GM04504 (cell line): ENCODE measurements around the gene DYRK1A.
A peak's percentile ranks its signal among the peaks of the same experiment; 100 is the strongest.

Experiments
- DNase-seq: peaks from one replicate; pipeline ENCODE4 v3.0.0-alpha.2; 2012; ENCODE audit warnings: low read depth

The DYRK1A gene

GRCh38 chr21:37385179-37385765 is 18.7 kb downstream of the DYRK1A start:
- no peak for DNase-seq

DNA sequence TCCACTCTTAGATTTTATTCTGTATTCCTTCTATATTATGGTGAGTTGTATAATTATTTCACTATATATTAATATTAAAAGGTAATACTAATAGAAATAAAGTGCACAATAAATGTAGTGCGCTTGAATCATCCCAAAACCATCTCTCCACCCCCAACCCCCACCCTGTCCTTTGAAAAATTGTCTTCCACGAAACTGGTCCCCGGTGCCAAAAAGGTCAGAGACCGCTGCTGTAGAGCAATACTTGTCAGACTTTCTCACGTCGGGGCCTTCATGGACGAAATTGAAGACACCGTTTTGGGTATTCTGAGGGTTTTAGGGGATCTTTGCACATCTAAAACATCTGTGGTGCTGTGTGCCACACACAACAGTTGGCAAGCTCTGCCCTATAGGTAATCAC is 19.6 kb downstream of the DYRK1A start:
- no peak for DNase-seq

DNA sequence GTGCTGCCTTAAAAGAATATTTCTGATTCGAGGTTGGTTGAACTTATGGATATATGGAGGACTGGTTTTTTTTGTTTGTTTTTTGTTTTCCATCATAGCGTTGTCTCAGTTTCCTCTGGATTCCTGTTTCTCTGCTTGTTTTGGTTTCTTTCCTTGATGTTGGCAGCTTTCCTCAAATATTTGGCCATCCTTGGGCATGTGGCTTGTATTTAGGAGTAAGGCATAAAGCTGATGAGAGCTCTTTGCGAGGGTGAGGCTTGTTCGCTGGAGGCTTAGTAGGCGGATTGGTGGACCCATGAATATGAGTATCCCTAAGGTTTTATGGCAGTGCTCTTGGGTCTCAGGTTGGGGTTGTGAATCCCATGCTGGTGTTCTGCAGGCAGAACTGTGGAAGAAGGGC is 22.9 kb downstream of the DYRK1A start:
- no peak for DNase-seq

- DNase-seq: no peak
Measured at GRCh38 chr21:37391666-37392065, 25.1 kb downstream of the DYRK1A start.

GRCh38 chr21:37392441-37392840 is 25.9 kb downstream of the DYRK1A start:
- DNase-seq: no peak

DNA sequence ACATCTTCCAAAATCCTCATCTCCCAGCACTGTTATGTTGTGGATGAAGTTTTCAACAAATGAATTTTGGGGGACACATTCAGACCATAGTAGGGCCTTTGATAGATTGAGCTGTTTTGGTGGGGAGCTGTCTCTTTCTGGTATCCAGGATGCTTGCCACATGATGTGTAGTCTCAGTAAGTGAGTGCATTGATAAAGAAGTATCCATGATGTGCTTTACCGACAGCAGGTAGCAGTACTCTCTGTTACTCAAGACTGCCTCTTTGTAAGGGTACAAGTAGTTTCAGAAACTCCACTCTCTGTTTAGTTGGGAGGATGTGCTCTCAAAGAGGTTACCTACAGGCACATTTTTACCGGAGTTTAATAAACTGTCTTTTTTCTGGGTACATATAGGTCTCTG is 26.5 kb downstream of the DYRK1A start:
- no peak for DNase-seq

DNA sequence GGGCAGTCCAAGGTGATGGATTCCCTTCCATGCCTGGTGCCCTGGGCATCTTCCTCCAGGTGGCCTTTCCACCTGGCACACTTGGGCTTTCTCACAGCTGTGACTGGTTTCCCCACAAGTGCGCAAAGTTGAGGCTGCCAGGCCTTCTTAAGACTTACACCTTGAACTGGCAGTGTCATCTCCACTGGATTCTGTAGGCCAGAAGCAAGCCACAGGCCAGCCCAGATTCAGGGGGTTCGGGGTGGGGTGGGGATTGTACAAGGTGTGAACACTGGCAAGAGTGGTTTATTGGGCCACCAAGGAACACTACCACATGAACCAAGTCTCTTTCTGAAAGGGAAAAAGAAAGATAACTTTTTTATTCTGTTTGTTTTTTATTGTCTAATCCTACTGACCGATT is 27.2 kb downstream of the DYRK1A start:
- no peak for DNase-seq

DNA sequence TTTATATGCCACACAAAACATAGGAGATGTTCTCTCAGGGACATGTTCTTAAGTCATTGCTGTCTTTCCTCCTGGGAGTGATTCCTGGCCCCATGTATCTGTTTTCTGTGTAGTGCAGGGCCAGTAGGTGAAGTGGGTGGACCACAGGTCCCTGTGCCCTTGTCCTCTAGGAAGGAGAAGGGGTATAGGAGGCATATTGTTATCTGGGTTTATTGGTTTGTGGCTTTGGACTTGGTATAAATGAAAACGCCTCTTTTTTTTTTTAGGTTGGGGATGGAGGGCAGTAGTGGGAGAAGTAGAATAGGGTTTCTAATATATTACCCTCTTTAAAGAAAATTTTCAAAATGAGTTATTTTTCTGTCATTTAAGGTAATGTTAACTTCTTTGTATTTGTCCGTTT is 29.4 kb downstream of the DYRK1A start:
- no peak for DNase-seq

DNA sequence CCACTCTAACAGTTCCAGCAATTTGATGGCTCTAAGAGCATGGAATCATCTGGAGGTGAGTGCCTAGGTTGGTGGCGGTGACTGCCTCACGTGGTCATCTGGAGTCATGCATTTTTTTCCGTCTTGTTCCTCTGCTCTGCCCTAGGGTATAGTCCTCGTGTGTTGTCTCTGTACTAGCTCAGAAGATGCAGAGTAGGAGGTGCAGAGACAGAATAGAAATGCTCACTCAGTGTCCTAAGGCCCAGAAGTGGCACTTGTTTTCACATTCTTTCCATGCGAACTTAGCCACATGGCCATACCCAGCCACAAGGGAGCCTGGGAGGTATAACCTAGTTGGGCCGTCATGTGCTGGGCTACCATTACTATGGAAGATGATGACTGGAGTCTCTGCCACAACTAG is 30.3 kb downstream of the DYRK1A start:
- no peak for DNase-seq

- no peak for DNase-seq
Measured at GRCh38 chr21:37398697-37399096, 32.1 kb downstream of the DYRK1A start.

DNA sequence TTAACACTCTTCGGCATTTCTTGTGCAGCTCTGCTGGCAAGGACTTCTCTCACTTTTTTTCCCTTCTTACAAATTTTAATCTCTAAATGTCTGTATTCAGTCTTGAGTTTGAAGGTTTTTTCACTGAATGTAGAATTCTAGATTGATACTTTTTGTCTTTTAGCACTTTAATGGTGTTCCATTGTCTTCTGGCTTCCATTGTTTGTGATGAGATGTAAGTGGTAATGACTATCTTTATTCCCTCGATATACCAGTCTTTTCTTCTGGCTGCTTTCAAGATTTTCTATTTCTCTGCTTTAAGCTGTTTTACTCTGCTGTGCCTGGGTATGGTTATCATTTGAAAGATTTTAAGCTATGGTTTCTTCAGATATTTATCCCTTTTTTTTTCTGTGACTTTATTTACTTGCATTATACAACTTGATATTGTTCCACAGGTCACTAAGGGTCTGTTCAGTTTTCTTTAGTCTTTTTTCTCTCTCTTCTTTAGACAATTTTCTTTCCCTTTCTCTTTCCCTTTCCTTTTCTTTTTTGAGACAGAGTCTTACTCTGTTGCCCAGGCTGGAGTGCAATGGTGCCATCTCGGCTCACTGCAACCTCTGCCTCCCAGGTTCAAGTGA is 35.8 kb downstream of the DYRK1A start:
- no peak for DNase-seq

DNA sequence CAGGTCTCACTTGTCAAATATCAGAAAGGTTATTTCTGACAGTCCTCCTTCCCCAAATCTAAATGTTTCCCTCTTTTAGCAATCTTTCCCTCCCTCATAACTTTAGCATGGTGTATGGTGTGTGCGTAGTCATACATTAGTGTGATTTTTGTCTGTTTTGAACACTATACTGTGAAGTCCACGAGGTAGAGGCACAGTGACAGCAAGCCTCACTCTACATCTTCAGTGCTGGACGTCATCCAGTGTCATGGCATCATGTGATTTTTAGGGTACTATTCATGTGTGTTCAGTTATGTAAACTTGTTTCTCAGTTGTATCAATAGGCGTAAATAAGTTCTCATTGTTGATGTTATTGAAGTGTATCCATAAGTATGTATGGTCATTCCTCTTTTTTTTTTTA is 39.1 kb downstream of the DYRK1A start:
- DNase-seq: no peak

DNA sequence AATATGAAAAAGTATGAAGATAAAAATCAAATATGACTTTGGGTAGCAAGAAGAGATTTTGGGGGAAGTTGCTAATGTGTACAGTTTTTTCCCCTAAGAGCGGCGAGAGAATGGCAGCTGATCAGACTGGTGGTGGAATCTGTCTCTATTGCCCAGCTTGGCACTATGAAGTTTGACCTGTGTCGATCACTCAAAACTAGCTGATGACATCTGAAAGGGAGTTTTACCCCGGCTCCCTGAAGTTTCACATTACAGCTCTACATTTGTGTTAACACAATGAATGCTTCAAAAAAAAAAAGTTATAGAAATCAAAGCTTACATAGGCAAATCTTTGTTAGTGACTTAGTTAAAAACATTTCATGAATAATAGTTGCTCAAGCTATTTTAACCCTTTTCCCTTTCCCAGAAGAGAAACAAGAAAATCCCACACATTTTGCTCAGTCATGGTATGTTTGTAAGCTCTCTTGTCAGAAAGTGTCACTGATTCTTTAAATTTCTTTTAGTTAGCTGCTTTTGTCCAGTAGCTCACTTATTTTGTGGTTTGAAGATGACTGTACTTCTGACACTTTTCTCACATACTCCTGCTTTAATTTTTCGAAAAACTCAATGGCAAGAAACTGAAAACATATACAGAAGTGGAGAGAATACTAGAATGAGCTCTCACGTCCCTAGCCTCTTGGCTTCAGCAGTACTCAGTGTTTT is 41.3 kb downstream of the DYRK1A start:
- no peak for DNase-seq

GRCh38 chr21:37408464-37409193 is 42.1 kb downstream of the DYRK1A start:
- DNase-seq: no peak

DNA sequence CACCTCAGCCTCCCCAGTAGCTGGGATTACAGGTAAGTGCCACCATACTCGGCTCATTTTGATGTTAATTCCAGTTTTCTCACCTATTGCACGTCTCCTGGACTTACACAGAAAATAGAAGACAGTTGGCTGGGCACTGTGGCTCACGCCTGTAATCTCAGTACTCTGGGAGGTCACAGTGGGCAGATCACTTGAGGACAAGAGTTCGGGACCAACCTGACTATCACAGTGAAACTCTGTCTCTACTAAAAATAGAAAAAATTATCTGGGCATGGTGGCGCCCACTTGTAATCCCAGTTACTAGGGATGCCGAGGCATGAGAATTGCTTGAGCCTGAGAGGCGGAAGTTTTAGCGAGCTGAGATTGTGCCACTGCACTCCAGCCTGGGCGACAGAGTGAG is 44.1 kb downstream of the DYRK1A start:
- no peak for DNase-seq

- peak; percentile 23 for DNase-seq
Measured at GRCh38 chr21:37412603-37413360, 46.2 kb downstream of the DYRK1A start.

- DNase-seq: no peak
Measured at GRCh38 chr21:37413553-37414291, 47.1 kb downstream of the DYRK1A start.

GRCh38 chr21:37414292-37415253 is 48.0 kb downstream of the DYRK1A start:
- DNase-seq: no peak

DNA sequence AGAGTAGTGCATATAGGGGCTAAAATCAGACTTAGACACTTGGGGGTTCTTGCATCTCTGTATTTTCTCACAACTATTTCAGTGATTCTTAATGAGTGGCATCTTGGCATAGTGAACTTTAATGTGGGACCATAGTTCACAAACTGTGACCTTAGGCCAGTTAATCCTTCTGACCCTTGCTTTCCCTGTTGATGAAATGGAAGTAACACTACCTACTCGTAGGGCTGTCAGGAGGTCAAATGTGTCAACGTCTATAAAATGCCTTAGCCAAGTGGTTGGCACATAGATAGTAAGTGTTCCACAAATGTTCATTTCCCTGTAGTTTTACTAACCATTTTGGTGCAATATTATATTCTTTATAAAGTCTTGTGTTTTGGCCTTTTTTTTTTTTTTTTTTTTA is 49.4 kb downstream of the DYRK1A start:
- DNase-seq: no peak

DNA sequence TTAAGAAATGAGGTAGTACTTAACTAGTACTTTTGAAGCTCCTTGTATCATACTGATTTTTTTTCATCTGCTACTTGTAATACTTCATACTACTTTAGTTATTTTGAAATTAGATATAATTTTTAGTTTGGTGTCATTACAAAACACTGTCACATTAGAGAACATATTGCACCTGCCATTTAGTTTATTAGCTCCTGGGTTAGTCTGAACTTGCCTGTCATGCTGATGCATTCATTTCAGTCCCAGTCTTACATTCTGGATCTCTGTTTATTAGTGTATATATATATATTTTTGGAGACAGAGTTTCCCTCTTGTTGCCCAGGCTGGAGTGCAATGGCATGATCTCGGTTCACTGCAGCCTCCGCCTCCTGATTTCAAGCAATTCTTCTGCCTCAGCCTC is 50.3 kb downstream of the DYRK1A start:
- no peak for DNase-seq
